Endodermal cell (in vitro differentiated cells): ENCODE measurements around the gene TBC1D16. TPM values are rescaled to one million over a fixed set of nuclear protein-coding genes. Genes with fewer than 3 reads are reported as not detected.

ENCODE experiments used
- DNase-seq: peaks from one replicate; pipeline ENCODE4 v3.0.0-alpha.2; 2017
- H3K27ac ChIP-seq: 2 replicates; pipeline ENCODE4 v1.5.1; 2013; ENCODE audit warnings: mild to moderate bottlenecking, low read depth, low read length, moderate library complexity
- H3K27me3 ChIP-seq: 2 replicates; pipeline ENCODE4 v1.6.1; 2013; ENCODE audit warnings: mild to moderate bottlenecking, low read length, moderate library complexity; ENCODE audit not compliant: insufficient read depth, control insufficient read depth, poor library complexity, severe bottlenecking
- H3K36me3 ChIP-seq: 2 replicates; pipeline ENCODE4 v1.7.0; 2013; ENCODE audit warnings: mild to moderate bottlenecking, low read length, moderate library complexity; ENCODE audit not compliant: control insufficient read depth, insufficient read depth
- H3K4me1 ChIP-seq: one replicate; pipeline ENCODE4 v1.7.0; 2013; ENCODE audit warnings: low read length; ENCODE audit not compliant: control insufficient read depth, insufficient read depth
- H3K4me3 ChIP-seq: 2 replicates; pipeline ENCODE4 v1.5.1; 2013; ENCODE audit warnings: mild to moderate bottlenecking, low read length, moderate library complexity
- H3K9ac ChIP-seq: 2 replicates; pipeline ENCODE4 v1.6.1; 2013; ENCODE audit warnings: mild to moderate bottlenecking, low read length, moderate library complexity; ENCODE audit not compliant: poor library complexity, severe bottlenecking; ENCODE audit errors: extremely low read depth
- H3K9me3 ChIP-seq: 2 replicates; pipeline ENCODE4 v1.6.1; 2013; ENCODE audit warnings: mild to moderate bottlenecking, low read length, moderate library complexity; ENCODE audit not compliant: control insufficient read depth
- H3K27ac Mint-ChIP-seq: 2 replicates; pipeline ENCODE4 v1.8.0; 2020; ENCODE audit warnings: mixed read lengths
- H3K27me3 Mint-ChIP-seq: 2 replicates; pipeline ENCODE4 v1.8.0; 2021; ENCODE audit warnings: mild to moderate bottlenecking, mixed read lengths; ENCODE audit not compliant: insufficient read depth
- H3K36me3 Mint-ChIP-seq: 2 replicates; pipeline ENCODE4 v1.8.0; 2020; ENCODE audit warnings: low read depth, mixed read lengths
- H3K4me1 Mint-ChIP-seq: 2 replicates; pipeline ENCODE4 v1.8.0; 2020; ENCODE audit warnings: mixed read lengths
- H3K4me3 Mint-ChIP-seq: 2 replicates; pipeline ENCODE4 v1.8.0; 2020; ENCODE audit warnings: mild to moderate bottlenecking, moderate library complexity, mixed read lengths
- H3K9me3 Mint-ChIP-seq: 2 replicates; pipeline ENCODE4 v1.8.0; 2020; ENCODE audit warnings: mild to moderate bottlenecking, mixed read lengths
- CTCF ChIP-seq: fragments of 200-600 bp; sonication (generic); conservative IDR thresholded peaks from 2 replicates; pipeline ENCODE4 v1.5.0; 2021; ENCODE audit warnings: antibody characterized with exemption, mild to moderate bottlenecking
- WGBS, 2 experiments: methylation state at CpG; one replicate each; pipeline versions ENCODE4 v1.1.5 to v1.1.7; 2013; ENCODE audit warnings: missing lambda C conversion rate in 2 of 2, mixed read lengths in 1 of 2; ENCODE audit not compliant: insufficient coverage in 1 of 2, insufficient read length in 1 of 2; 5-methylcytosine and 5-hydroxymethylcytosine counted together
- total RNA-seq, 2 donors: library from RNA; stranded (reverse); fragmentation: NEBNext Ultra II Directional in 1 of 2; extraction: Animal tissue kit (Norgen Biotek cat#: 25700) in 1 of 2; gene quantifications; 2 replicates in 1 of 2; 3 replicates in 1 of 2; pipeline ENCODE4 v1.2.1, GENCODE V29; 2021

The TBC1D16 gene
- total RNA-seq, 2 donors from 2014 or later = 88.2 to 116 TPM

GRCh38 chr17:79922116-79922601, 113.5 kb downstream of the TBC1D16 start:
- no peaks in the 10 kb centered on the region for H3K36me3 ChIP-seq
- H3K27me3 ChIP-seq = no peaks in the 10 kb centered on the region
- DNase-seq = no peak
- Mint-ChIP-seq H3K27me3 (peaks cover 2% of the 10 kb centered on the region), H3K36me3 (no peaks in the 10 kb centered on the region), H3K4me3 (no peak overlapping the region), H3K4me1 (peaks cover 13% of the 10 kb centered on the region), H3K9me3 (no peaks in the 10 kb centered on the region), H3K27ac (no peak overlapping the region)
- no peak overlapping the region for H3K27ac ChIP-seq
- H3K4me3 ChIP-seq = no peak overlapping the region
- WGBS, 2 experiments = 90% methylated on average over 11 to 18 of the region's 18 CpGs
- H3K9ac ChIP-seq = no peak overlapping the region
- no peak for TF ChIP-seq CTCF
- H3K9me3 ChIP-seq = no peaks in the 10 kb centered on the region
- peaks cover 21% of the 10 kb centered on the region for H3K4me1 ChIP-seq

- no peak for TF ChIP-seq CTCF
- Mint-ChIP-seq H3K9me3 (no peaks in the 10 kb centered on the region), H3K27ac (no peak overlapping the region), H3K36me3 (no peaks in the 10 kb centered on the region), H3K4me1 (peaks cover 10% of the 10 kb centered on the region), H3K4me3 (no peak overlapping the region), H3K27me3 (peaks cover 2% of the 10 kb centered on the region)
- Histone ChIP-seq H3K9me3 (no peaks in the 10 kb centered on the region), H3K4me3 (no peak overlapping the region), H3K9ac (no peak overlapping the region), H3K27ac (no peak overlapping the region), H3K27me3 (no peaks in the 10 kb centered on the region), H3K4me1 (peaks cover 19% of the 10 kb centered on the region), H3K36me3 (no peaks in the 10 kb centered on the region)
- WGBS, 2 experiments = 88 to 93% methylated on average over 23 to 28 of the region's 28 CpGs
- DNase-seq = no peak
Observed at GRCh38 chr17:79921411-79922115, 114.1 kb downstream of the TBC1D16 start.

GRCh38 chr17:79920751-79921410, 114.8 kb downstream of the TBC1D16 start:
- no peaks in the 10 kb centered on the region for H3K36me3 Mint-ChIP-seq
- Histone ChIP-seq H3K27ac (no peak overlapping the region), H3K36me3 (no peaks in the 10 kb centered on the region), H3K4me3 (no peak overlapping the region), H3K9me3 (no peaks in the 10 kb centered on the region), H3K27me3 (no peaks in the 10 kb centered on the region), H3K4me1 (peaks cover 12% of the 10 kb centered on the region), H3K9ac (no peak overlapping the region)
- H3K27ac Mint-ChIP-seq = no peak overlapping the region
- H3K4me1 Mint-ChIP-seq = peaks cover 6% of the 10 kb centered on the region
- H3K9me3 Mint-ChIP-seq = no peaks in the 10 kb centered on the region
- no peak for DNase-seq
- H3K4me3 Mint-ChIP-seq = no peak overlapping the region
- TF ChIP-seq CTCF = no peak
- 93 to 97% methylated on average over 13 to 19 of the region's 19 CpGs for WGBS, 2 experiments
- H3K27me3 Mint-ChIP-seq = peaks cover 2% of the 10 kb centered on the region
